GM19025 (cell line): ENCODE results near the gene MMS19.
"Not testable (repeated sequence)": the region's sequence is repeated elsewhere in the genome, so short reads cannot be mapped to it uniquely, and the experiment has no call there.

Experiments used
- ATAC-seq: cut with Tn5 transposase; IDR thresholded peaks from one replicate; pipeline ENCODE4 v1.9.1; 2021; ENCODE audit warnings: mild to moderate bottlenecking, low read depth, moderate library complexity; ENCODE audit not compliant: unreplicated experiment

The MMS19 gene

DNA sequence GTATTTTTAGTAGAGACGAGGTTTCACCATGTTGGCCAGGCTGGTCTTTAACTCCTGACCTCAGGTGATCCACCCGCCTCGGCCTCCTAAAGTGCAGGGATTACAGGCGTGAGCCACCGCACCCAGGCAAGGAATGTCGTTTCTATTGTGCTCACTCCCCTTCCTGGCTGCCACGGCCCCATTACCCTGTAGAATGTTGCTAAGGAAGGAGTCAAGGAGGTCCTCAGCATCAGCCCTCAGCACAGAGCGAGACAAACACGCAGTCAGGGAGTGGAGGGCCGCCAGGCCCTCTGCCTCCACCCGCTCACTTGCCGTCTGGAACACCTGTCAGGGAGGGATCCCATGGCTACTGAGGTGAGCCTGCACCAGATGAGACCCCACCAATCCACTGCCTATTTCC is 29.4 kb downstream of the MMS19 start:
- not testable (repeated sequence) for ATAC-seq

DNA sequence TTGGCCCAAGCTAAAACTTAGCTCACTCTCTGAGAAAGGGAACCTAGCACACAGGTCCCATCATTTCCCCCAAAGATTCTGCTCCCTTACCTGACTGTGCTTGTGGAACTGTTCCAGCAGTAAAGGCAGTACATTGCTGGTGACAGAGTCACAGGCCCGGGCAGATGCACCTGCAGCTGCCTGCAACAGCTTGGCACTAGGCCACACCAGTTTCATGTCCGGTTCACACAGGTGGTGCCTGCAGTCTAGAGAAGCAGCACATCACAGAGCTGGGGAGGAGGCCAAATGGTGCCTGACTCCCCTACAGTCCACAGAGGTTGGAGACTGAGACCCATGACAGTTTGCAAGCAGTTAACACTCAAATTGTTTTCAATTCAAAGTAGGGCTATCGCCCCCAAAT is 30.1 kb downstream of the MMS19 start:
- ATAC-seq: no peak

DNA sequence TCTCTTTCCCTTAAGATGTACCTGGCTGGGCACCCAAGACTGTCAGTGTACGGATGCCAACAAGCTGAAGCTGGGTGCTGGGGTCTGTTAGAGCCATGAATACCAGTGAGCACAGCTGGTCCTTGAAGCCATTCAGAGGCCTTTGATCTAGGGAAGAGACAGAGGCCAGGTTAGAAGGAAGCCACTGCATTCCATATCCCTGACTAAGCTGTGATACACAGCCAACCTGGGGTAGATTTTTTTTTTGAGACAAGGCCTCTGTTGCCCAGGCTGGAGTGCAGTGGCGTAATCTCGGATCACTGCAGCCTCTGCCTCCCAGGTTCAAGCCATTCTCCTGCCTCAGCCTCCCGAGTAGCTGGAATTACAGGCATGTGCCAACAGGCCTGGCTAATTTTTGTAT is 31.5 kb downstream of the MMS19 start:
- ATAC-seq: no peak

DNA sequence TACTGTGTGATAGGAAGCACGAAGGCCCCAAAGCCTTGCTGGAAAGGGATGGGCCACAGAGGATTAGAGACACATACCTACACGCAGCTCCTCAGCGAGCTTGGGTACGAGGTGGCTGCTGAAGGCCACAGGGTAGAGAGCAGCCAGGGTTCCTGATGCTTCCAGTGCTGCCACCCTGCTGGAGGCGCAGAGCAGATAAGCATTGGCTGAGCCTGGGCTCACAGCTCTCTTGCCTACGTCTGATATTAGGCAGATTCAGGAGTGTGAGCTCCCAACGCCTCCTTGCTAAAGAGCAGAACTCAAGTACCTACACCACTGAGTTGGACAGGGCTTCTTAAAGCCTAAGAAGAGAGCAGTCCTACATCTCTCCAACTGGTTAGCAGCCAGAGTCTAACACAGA is 32.2 kb downstream of the MMS19 start:
- ATAC-seq: no peak

DNA sequence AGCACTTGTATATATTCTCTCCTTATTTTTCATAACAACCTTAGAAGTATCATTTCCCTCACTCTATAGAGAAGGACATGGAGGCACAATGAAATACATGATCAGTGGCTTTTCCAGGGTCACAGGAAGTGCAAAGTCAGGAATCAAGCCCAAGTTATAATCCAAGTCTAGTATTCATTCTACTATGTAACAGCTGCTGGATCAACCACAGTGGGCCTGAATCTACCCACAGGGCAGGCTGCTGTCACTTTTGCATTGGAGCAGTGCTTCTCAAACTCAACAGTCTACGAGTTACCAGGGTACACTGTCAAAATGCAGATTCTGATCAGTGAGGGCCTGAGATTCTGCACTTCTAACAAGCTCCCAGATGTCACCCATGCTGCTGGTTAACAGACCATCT is 34.0 kb downstream of the MMS19 start:
- ATAC-seq: no peak

DNA sequence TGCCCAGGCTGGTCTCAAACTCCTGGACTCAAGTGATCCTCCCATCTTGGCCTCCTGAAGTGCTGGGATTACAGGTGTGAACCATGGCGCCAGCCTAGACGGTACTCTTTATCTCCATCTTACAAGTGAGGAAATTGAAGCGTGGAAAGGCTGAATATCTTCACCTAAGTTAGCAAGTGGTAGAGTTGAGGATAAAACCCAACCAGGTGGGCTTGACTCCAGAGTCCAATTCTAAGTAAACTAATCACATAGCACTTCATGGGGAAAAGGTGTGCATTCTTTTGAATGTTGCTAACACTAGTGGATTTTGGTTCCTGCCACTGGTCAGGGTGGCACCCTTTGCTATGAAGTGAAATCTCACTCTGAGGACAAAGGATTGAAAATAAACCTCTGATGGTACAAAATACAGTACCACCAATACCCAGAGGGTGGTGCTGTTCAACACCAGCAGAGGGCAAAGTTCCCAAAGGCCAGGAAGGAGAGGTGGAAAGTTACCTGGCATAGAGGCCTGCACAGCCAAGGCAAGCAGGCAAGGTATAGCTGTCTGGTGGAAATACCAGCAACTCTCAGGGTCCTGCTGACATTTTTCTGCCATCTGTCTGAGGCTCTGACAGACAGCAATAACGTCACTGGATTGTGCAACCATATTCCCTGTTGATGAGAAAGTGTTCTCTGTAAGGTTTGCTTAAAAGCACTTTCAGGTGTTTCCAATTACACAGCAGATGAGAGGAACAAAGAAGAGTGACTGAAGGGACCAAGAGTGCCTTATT is 34.7 kb downstream of the MMS19 start:
- ATAC-seq: no peak

DNA sequence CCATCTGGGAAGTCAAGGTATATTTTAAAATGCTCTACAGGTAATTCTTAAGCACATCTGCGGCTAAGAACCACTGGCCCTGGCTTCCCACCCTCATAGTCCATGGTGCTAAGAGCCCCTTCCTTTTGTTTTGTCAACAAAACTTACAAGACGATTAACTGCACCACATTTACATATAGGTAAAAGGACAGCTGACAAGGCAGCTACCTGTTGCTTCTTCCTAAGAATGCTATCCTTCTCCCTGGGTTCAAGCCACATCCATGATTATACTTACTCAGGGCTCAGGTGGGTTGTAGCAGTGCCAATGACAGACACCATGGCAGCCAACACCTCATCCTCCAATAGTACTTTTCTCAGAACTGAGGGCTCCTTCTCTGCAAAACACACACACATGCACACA is 35.9 kb downstream of the MMS19 start:
- no peak for ATAC-seq

DNA sequence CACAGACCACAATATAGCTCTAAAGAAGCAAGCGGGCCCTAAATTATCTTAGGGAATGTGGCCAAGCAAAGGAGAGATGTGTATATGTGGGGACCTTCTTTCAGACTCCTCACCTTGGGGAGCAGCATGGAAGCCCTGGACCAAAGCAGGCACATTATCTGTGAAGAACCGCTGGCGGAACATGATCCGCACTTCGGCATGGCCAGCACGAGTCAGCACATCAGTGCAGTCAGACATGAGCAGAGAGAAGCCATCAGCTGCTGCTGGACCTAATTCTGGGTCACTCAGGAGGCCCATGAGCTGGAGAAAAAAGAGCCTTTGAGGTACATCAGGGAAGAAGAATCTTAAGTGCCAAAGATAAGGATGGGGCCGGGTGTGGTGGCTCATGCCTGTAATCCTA is 38.3 kb downstream of the MMS19 start:
- no peak for ATAC-seq

DNA sequence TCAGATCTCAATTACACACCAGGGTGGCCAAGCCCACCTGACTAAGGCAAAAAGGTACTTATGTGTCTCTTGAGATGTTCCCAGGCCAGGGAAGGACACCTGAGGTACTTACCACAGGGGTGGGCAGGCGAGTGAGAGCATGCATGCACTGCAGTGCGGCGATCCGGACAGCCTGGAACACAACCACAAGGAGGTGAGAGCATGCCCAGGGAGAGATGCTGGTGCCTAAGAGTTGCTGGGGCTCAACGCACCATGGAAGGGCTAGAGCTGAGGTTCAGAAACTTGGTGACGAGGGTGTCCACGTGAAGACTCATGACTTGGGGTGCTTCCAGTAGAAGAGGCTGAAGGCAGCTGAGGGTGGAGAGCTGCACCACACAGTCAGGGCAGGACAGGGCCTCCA is 39.1 kb downstream of the MMS19 start:
- ATAC-seq: no peak

DNA sequence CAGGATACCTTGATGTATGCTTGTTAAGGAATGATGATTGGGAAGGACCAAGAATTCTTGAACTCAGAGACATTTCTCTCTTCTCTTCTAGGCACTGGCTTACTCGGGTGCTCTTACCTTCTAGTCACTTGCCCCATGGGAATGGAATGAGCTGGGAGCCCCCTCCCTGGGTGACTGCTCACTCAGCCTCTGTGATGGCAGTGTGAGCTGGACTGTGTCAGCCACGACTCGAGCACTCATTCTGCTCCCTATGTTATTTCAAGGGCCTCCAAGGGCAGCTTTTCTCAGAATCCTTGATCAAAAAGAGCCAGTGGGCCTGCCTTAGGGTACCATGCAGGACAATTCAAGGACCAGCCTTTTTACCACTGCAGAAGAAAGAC is 41.5 kb downstream of the MMS19 start:
- ATAC-seq: no peak

DNA sequence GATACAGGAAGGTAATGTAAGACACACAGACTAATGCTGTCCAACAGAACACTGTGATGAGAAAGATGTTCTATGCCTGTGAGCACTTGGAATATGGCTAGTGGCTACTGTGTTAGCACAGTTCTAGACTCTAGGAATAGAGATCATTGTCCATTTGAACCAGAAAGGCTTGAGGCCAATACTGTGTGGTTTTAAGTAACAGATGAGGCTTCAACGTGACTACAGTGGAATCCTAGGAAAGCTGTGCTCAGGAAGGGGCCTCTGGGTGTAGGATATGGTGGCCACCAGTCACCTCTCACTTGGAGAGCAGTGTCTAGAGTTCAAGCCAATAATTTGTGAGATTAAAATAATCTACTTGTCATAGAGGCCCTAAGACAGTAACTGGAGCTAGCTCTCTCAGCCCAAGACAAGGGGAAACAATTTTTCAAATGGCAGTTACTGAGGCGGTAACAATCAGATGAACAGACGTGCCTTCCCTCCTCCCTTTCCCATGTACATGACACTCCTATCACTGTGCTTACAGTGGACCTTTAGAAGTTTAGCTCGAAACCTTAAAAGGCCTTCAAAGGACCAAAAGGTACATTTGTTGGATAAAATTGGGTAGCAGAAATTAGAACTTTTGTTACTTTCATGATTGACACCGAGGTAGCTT is 42.1 kb downstream of the MMS19 start:
- no peak for ATAC-seq

DNA sequence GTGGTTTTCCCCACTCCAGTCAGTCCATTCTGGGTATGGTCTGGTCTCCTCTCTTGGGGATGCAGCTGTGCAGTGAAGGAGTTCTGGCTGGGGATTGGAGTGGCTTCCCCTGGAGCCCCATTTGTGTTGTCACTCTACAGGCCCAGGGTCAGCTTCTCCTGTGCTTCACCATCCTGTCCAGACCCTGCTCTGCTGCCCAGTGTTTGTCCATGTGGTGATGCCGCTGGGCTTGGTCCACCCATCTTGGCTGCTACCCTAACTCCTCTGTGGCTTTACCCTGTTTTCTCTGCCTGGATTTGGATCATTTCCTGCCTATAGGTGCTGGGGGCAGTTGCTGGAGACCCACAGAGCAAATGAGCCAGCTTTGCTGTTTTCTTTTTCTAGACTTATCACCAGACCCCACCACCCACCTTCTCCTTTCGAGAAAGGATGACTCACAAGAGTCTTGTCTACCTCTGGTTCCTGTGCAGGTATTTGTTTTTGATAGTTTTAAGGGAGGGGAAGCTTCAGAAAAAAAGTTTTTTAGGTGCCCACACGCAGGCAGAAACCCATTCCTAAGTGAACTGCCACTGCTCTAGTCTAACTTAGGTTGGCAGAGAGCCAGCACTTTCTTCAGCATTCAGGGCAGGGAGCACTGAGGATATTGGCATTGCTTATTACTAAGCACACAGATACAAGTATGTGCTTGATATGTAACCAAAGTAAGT is 43.7 kb downstream of the MMS19 start:
- ATAC-seq: no peak

DNA sequence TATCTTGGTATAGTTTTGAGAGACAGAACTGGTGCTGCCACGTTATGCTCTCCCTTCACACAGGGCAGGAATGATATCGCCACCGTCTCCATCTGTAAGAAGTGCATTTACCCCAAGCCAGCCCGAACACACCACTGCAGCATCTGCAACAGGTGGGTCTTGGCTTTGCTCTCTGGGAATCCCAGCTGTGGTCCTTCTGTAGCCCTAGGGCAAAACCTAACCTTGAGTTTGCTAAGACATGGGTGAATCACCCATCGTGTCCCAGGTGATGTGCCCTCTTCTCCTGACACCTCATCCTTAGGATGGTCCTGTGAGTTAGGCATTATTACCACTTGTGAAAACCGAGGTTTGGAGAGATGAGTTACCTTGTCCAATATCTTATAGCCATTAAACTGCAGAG is 45.9 kb downstream of the MMS19 start:
- no peak for ATAC-seq

DNA sequence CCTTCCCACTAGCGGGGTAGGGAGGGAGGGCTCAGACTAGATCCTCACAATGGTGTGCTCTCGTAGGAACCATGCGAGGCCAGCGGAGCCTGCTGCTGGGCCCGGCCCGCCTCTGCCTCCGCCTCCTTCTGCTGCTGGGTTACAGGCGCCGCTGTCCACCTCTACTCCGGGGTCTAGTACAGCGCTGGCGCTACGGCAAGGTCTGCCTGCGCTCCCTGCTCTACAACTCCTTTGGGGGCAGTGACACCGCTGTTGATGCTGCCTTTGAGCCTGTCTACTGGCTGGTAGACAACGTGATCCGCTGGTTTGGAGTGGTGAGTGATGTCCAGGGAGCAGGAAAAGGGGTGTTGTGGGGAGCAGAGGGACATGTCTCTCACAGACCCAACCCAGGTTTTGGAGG is 46.6 kb downstream of the MMS19 start:
- no peak for ATAC-seq

DNA sequence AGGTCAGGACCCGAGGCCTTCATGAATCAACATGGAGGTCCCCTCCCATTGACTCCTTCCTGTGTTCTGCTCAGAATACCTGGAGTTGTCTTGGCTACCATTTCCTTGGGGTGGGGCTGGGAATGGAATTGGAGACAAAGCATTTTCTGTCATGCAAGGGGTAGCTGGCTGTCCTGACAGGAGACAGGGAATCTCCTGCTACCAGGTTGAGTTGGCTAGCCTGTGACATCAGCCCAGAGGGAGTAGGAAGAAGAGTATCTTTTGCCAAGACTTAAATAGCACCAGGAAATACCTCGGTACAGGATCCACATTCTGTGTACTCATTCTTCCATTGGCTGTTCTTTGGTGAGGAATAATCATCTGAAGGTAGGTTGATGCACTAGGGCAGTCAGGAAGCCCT is 47.4 kb downstream of the MMS19 start:
- no peak for ATAC-seq

DNA sequence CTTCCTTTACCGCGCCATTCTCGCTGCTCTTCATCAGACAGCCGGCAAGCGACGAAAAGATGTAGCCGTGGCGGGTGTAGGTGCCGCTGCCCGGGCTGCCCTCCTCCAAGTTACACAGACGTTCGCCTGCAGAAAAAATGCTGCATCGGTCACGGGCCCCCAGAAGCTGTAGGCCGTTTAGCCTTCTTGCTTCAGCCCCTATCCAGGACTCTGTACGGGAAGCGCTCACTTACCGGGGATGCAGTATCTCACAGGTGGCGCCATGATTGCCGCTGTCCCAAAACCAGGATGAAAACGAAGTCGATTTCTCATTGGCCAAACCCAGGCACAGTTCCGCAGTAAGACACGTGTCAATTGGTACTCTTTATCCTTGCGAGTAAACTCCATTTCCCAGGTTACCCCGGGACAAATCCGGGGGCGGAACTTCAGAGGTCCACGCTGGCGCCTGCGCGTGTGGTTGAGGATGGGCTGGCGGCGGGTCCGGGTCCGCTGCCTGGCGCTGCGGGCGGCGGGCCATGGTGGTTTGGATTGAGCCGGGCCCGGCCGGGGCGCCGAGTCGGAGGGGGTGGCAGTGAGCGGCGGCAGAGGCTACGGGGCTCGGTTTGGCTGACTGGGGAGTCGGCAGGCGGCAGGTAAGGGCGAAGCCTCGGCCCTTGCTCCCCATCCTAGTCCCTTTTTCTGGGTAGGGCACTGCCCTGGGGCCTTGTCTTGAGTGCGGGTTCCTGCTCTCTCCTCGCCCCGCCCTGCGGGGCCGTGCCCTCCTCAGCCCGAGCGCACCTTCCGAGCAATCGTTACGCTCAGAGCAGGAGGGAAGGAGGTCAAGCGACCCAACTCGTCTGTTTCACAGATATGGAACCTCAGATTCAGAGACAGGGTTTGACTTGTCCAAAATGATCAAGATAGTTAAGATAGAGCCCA is 52.2 kb downstream of the MMS19 start, which contains the start of the genes EXOSC1 and ZDHHC16:
TSS of gene EXOSC1 (minus strand) at position 285 of the 918 bp plus-strand sequence. CDS start at position 264, 21 bp downstream.
TSS of gene ZDHHC16 (plus strand) at position 454 of the 918 bp plus-strand sequence. CDS start 5,501 bp downstream, outside the sequence.
- ATAC-seq: peak; percentile 97

DNA sequence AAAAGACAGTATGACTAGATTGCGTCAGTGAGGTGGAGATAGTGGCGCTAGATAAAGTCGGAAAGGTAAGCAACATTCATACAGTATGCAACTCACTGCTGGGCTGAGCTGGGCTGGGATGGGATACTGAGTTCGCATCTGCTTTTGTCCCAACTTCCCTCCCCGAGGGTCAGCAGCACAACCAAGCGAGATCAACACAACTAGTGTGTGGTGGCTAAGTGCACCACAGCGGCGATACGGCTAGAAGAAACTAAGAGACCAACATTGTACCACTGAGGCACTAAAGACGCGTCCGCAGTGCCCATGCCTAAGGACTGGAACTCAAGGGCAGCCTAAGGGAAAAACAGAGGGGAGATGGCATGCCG is 52.9 kb downstream of the MMS19 start:
- no peak for ATAC-seq

DNA sequence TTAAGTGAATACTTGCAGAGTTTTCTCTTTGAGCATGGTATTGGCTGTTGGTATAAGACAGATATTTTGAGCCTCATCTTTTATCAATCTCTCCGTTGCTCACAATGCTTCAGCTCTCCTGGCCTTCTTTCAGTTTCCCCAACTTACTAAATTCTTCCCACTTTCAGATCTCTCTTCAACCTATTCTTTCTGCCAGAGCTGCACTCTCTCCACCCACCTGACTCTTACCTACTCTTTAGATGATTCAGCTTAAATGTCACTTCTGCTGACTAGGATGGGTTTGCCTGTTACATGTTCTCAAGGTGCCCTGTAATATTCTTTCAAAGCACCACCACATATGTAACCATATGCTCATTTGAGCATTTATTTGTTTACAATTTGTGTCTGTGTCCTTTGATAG is 54.0 kb downstream of the MMS19 start:
- ATAC-seq: no peak

DNA sequence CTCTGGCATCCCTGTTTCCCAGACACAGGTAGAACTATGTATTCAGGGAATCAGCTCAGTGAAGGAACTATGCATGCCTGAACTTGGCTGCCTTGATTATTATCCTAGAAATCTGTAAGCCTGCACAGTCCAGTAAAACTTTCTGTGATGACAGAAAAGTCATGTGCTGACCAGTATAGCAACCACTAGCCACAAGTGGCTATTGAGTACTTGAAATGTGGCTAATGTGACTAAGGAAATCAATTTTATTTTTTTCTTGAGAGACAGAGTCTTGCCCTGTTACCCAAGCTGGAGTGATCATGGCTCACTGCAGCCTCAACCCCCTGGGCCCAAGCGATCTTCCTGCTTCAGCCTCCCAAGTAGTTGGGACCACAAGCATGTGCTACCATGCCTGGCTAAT is 55.9 kb downstream of the MMS19 start:
- no peak for ATAC-seq

DNA sequence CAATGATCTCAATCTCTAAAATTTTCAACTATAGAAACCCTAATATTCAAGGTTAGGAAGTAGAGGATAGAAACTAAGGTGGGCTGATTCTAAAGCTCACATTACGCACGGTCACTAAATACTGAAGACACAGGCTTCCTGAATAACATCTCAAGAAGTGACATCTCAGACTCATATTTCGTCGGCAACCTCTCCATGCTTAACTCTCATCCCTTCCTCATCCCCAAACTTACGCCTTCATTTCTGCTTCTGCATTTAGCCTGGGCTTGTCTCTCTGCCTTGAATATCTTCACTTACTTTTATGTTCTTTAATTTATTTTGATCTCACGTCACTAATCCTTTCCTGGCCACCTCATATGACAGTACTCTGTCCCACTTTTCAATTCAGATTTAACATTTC is 63.0 kb downstream of the MMS19 start:
- no peak for ATAC-seq

DNA sequence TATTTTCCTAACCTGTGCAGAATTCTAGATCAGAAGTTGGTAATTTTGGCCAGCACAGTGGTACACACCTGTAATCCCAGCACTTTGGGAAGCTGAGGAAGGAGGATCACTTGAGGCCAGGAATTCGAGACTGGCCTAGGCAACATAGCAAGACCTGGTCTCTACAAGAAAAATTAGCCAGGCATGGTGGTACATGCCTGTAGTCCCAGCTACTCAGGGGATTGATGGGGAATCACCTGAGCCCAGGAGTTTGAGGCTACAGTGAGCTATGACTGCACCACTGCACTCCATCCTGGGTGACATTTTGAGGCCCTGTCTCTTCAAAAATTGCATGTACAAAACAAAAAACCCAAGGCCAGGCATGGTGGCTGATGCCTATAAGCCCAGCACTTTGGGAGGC is 63.7 kb downstream of the MMS19 start:
- ATAC-seq: no peak
